Ovary (tissue), 3 donors: ENCODE data around the gene SHD.
"Not testable (repeated sequence)": the region's sequence is repeated elsewhere in the genome, so short reads cannot be mapped to it uniquely, and the experiment has no call there.

Experiments
- POLR2A ChIP-seq: fragments of 450-650 bp; IDR thresholded peaks from one replicate; pipeline ENCODE4 v1.6.1; 2017; ENCODE audit warnings: antibody characterized with exemption, mild to moderate bottlenecking, moderate library complexity
- TF ChIP-seq, protein P1 (sequence below), 3 donors: fragments of 450-650 bp in 2 of 3; fragments of 200-600 bp in 1 of 3; IDR thresholded peaks; one replicate each; pipeline versions ENCODE4 v1.5.1 to v1.8.0; 2016 to 2022; ENCODE audit warnings: antibody characterized with exemption in 3 of 3, mild to moderate bottlenecking in 1 of 3
- donor health status: DM: no; HTN: no; CAD: no.

DNA sequence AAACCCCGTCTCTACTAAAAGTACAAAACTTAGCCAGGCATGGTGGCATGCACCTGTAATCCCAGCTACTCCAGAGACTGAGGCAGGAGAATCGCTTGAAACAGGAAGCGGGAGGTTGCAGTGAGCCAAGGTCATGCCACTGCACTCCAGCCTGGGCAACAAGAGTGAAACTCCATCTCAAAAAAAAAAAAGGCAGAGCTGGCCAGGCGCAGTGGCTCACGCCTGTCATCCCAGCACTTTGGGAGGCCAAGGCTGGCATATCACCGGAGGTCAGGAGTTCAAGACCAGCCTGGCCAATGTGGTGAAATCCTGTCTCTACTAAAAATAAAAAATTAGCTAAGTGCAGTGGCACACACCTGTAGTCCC lies 4.8 kb upstream of the SHD start:
- TF ChIP-seq, protein P1, sequence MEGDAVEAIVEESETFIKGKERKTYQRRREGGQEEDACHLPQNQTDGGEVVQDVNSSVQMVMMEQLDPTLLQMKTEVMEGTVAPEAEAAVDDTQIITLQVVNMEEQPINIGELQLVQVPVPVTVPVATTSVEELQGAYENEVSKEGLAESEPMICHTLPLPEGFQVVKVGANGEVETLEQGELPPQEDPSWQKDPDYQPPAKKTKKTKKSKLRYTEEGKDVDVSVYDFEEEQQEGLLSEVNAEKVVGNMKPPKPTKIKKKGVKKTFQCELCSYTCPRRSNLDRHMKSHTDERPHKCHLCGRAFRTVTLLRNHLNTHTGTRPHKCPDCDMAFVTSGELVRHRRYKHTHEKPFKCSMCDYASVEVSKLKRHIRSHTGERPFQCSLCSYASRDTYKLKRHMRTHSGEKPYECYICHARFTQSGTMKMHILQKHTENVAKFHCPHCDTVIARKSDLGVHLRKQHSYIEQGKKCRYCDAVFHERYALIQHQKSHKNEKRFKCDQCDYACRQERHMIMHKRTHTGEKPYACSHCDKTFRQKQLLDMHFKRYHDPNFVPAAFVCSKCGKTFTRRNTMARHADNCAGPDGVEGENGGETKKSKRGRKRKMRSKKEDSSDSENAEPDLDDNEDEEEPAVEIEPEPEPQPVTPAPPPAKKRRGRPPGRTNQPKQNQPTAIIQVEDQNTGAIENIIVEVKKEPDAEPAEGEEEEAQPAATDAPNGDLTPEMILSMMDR (IDR thresholded peaks at IDR 0.05): not testable (repeated sequence)
- not testable (repeated sequence) for TF ChIP-seq POLR2A
